LHCN-M2 (cell line): Measurements from ENCODE around the gene IGF2R. TPM values are rescaled to one million over a fixed set of nuclear protein-coding genes. Genes with fewer than 3 reads are reported as not detected.

Source experiments
- DNase-seq: peaks from one replicate; pipeline ENCODE4 v3.0.0-alpha.2; 2012; ENCODE audit warnings: low read depth
- total RNA-seq: library from RNA; depleted of rRNA; stranded (reverse); fragments of >200 nt; gene quantifications from 2 replicates; pipeline ENCODE4 v1.2.3, GENCODE V29; 2014

Gene IGF2R
- total RNA-seq, 1 experiment from 2014 or later = 50.5 TPM

DNA sequence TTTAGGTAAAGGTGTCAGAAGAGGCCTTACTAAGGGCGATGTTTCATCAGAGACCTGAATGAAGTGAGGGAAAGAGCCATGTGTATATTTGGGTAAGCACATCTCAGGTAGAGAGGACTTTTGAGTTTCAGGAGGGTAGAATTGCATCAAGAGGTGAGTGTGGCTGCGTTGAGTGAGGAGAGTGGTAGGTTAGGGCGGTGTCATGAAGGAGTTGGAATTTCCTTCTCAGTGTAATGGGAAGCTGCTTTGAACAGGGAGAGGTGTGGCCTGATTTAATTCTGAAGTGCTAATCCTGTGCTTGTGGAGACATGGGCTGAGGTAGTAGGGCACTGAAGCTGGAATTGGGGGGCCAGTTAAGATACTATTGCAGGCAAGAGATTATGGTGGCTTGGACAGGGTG lies 53.9 kb downstream of the IGF2R start:
- no peak for DNase-seq

DNA sequence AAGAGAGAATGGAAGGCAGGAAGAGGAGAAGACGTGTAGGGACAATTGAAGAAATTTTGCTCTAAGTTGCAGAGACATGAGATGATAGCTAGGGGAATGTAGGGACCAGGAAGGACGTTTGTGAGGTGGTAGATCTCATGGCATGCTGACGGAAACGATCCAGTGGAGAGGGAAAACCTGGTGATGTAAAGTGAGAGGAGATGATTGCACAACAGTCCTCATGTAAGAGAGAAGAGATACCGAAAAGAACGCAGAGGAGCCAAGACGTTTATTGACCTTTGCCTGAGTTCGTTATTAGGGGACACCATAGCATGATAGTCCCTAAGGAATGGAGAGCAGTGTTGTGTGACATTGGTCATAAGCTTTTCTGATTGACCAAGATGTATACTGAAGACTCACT lies 55.3 kb downstream of the IGF2R start:
- DNase-seq = no peak

DNA sequence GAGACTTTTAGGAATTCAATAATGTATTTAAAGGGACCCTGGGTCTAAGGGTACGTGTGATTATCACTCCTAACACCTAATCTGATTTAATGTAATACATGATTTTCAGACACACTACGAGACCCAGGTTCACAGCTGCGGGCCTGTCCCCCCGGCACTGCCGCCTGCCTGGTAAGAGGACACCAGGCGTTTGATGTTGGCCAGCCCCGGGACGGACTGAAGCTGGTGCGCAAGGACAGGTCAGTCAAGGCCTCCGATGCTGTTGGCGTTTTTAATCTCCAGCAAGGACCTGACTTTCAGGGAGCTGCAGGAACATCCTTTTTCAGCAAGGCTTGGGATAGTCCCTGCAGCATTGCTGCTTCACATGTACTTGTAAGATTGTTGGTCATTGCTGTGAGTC lies 58.2 kb downstream of the IGF2R start:
- no peak for DNase-seq

DNA sequence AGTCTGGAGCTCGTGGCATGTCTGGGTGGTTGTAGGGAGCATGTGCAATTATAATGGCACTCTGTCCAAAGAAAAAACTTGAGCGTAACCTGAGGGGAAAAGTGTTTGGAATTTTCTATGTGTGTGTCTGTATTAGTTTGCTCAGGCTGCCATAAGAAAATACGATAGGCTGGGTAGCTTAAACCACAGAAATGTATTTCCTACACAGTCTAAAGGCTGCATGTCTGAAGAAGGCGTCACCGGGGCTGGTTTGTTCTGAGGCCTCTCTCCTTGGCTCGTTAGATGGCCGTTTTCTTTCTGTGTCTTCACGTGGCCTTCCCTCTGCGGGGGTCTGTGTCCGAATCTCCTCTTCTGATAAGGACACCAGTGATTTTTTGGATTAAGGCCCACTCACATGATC lies 59.0 kb downstream of the IGF2R start:
- no peak for DNase-seq

DNA sequence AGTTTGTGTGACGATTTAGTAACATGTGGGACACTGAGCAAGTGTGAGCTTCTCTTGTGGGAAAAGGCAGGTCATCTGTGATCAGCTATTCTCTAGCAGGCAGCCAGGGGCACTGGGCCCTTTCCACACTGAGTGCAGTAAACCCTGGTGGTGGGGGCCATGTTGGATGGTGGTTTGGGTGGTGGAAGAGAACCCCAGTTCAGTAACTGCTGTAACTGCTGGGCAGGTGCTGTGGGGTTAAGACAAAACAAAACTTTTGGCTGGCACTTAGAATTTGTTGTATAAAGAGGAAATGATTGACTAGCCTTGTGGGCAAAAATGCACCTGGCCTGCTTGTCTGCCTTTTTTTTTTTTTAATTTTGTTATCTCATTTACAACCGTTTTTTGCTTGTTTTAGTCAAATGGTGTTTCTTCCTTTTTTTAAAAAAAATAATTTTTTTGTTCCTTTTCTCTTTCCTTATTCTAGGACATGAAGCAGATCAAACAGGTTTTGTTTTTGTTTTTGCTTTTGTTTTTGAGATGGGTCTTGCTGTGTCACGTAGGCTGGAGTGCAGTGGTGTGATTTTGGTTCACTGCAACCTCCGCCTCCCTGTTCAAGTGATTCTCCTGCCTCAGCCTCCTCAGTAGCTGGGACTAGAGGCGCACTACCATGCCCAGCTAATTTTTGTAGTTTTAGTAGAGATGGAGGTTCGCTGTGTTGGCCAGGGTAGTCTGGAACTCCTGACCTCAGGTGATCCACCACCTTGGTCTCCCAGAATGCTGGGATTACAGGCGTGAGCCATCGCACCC lies 59.8 kb downstream of the IGF2R start:
- peak; percentile 10 for DNase-seq

DNA sequence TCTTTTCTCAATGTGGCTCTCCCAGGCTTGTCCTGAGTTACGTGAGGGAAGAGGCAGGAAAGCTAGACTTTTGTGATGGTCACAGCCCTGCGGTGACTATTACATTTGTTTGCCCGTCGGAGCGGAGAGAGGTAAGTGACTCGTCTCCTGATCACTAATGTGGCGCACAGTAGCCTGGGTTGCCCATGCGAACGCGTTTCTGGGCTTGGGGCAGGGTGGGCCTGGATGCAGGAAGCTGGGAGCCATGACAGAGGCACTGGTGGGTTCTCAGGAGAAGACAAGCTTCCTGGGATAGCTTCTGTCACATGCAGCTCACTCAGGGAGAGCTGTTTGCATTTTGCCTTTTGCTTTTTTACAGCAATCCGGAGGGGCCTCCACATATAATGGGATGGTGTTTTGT lies 60.6 kb downstream of the IGF2R start:
- no peak for DNase-seq

DNA sequence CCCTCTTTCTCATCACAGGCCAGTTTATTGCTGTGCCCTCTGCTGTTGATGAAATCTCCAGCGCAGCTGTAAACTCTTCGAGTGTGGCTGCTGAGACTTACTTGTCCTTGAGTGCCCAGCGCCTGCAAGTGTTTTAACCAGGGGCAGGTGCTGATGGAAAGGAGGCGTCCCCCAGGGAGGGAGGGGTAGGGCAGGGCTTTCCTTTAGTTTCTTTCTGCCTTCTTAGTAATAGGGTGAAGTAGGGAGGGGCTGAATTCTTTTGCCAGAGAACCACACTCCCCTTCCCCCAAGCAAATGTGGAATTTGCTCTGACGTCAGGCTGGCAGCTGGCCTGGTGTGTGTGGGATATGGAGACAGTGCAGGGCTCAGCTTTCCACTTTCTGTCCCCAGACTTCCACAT lies 61.2 kb downstream of the IGF2R start:
- DNase-seq = peak; percentile 98

DNA sequence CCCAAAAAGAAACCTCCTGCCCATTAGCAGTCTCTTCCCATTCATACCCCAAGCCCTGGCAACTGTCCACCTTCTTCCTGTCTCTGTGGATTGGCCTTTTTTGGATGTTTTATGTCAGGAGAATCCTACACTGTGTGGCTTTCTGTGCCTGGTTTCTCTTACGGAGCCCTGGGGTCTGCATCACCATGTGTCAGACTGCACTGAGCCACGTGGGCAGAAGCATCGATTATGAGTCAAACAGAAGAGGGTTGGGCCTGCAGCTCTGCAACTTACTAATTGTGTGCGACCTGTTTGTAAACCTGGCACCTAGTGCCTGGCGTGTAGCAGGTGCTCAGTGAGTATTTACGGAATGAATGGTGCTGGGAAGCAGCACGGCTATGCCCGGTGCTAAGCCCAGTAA lies 62.6 kb downstream of the IGF2R start:
- DNase-seq = peak; percentile 39

DNA sequence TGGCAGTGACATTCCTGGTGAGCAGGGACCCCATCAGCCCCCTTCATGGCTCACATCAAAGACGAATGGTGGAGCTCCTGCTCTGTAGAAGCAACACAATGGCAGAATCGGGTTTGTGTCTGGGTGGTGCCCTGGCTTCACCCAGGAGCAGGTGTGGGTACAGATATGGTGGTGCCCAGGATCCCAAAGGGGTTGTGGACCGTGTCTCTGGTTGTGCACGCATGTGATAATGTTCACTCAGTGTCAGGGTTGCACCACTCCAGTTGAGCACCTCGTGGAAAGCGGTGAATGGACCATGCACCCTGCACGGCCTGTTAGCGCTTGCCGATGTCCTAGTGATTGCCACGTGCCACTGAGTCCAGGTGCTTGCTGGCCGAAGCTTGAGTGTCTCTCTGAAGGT lies 63.0 kb downstream of the IGF2R start:
- DNase-seq = no peak

DNA sequence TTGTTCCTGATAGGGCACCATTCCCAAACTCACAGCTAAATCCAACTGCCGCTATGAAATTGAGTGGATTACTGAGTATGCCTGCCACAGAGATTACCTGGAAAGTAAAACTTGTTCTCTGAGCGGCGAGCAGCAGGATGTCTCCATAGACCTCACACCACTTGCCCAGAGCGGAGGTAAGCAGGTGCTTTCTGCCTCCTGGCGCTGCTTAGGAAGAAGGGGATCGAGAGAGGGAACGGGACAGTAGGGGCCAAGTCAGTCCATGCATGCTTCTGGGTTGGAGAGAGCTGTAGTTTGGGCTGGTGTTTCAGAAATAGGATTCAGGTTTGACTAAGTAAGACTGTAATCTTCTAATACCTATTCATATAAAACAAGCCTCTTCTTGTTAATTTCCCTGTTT lies 63.7 kb downstream of the IGF2R start:
- no peak for DNase-seq

DNA sequence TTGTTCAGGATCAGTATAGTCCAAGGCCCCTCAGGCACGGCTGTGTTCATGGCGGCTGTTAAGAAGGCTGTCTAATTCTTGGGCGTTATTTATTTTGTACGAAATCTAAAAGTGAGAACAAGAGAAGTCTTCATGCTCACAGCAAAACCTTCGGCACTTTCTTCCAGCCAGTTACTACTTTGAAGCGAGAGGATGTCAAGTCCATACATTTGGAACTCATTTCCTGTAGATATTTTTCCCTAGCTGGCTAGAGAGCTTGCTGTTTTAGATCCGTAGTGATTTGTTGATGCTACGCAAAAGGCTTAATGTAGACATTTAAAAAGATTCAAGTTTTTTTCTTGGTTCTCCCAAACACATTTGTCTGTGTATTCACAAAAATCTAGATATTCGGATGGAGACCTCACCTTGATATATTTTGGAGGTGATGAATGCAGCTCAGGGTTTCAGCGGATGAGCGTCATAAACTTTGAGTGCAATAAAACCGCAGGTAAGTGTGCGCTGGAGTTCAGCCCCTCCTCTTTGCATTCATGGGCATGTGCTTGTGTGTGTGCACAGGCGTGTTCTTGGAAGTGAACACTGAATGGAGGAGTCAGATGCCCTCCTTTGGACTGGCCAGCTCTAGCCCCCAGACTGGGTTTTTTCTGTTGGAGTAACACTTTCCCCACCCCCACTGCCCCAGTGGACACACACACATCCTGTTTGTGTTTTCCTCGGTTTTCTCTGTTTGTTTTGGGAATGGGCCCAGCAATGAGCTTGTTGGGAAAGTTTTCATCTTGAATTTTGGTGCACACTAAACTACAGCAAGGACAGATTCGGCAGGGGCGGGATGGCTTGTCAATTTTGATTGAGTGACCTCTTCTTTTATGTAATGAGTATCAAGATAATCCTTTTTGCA lies 65.4 kb downstream of the IGF2R start:
- no peak for DNase-seq

DNA sequence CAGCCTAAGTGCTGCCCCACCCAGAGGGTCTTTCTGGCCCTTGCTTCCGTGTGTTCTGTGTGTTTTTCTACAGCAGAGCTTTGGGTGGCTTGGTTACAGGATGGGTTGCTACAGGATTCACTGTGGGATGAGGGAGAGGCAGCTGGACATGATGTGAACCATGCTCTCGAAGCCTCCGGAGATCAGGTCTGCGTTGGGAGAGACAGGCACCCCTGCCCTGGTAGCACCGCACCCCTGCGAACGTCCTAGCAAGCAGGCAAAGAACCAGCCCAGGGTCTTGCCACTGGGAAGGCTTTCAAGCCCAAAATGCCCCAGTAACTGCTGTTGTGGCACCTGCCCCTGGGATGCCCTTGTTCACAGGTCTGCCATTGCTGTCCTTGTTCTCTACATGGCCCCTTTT lies 66.4 kb downstream of the IGF2R start:
- DNase-seq = no peak

DNA sequence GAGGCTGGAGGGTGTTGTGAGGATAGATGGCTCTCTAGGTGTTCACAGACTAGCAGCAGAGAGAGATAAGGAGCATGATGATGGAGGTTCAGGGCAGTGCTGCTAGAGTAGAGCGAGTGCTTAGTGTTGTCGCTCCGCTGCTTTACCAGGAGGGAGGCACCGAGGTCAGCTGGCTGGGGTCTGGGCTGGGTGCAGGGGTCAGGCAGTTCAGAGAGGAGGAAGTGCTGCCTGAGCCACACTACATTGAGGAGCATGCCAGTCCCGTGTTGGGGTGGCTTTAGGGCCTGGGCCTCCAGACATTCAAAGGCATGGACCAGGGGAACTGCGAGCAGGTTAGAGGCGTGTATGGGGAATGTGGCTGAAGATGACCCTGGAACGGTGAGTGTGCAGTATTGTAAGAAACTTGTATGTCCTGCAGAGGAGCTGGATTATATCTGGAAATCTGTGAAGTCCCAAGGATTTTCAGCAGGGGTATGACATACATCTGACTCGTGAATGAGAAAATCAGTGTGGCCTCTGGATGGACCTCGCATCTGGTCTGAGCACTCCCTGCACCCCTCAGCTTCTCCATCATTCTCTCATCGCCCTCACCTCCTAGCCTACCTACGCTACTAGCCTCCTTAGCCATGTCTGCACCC lies 66.9 kb downstream of the IGF2R start:
- DNase-seq = no peak

DNA sequence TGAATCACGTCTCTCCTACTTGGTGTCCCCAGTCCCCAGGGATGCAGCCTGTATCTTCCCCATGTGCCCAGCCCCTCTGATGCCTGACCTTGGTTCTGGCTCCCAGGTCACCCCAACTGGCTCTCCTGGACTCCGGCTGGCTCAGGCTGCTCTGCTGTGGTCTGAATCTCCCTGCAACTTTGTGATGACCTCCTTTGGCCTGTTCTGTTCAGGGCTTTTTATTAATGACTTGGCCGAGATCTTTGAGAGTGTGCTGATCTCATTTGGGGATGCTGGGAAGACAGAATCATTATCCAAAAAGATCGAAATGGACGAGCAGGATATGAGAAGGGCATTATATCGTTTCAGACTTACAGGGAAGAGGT lies 67.4 kb downstream of the IGF2R start:
- no peak for DNase-seq

DNA sequence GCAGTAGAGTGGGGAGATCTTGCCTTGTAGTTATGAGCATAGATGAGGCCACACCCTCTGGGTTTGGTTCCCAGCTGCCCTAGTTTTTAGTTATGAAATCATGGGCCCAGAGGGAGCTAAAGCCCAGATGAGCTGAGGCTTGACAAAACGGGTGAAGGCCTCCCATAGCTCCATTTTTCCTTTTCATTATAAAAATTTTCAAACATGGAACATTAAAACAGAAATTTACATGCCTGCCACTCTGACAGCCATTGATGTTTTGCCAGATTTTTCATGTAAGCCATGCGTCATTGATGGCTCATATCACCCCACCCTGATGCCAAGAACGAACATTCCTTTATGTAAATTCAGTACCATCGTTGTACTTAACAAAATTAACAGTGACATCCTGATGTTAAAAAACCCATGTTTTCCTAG lies 67.9 kb downstream of the IGF2R start:
- DNase-seq = peak; percentile 82

DNA sequence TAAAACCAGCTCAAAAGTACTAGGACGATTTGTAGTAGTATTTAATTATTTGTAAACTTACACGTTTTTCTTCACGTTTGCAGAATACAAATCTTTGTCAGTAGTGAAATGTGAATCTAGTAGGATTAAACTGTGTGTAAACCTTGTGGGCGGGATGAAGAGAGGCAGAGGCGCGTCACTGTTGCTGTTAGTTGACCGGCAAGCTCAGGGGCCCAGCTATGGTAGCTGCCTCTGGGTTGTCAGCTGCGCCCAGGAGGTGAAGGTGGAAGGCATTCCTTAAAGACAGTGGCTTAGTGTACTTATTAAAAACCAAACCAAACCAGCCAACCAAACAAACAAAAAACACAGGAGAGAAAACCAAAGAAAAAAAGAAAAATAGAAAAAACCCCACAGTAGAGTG lies 69.6 kb downstream of the IGF2R start:
- no peak for DNase-seq

DNA sequence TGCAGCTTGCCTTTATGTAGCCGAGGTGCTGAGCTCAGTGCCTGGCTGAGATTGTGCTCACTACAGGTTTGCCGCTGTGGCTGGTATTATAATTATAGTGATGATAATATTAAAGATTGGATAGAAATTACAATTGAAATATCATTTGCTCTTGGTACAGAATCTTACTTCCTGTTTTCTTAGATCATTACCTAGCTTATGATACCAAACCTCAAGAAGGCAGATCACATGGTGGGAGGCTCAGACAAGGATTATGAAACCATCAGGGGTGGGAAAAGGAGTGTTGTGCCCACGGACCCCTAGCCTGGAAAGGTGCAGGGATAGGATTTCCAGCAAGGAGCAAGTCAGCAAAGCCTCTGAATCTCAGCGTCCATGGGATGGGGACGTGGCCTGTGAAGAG lies 70.6 kb downstream of the IGF2R start:
- DNase-seq = no peak

DNA sequence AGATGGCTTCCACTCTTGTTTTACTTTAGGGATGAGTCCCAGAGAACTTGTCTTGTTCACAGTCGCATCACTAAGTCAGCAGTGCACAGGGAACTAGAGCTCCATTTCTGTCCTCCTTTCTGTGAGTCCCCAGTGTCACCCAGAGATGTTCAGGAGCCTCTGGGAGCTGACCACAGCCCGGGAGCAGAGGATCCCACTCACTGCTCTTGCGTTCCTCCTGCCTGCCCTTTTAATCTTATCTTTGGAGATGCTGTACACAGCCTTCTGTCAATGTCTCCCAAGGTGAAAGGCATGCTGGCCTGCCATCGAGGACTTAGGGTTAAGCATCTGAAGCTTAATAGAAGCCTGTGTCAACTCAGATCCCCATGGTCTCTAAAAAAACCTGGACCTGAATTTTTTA lies 71.2 kb downstream of the IGF2R start:
- no peak for DNase-seq

DNA sequence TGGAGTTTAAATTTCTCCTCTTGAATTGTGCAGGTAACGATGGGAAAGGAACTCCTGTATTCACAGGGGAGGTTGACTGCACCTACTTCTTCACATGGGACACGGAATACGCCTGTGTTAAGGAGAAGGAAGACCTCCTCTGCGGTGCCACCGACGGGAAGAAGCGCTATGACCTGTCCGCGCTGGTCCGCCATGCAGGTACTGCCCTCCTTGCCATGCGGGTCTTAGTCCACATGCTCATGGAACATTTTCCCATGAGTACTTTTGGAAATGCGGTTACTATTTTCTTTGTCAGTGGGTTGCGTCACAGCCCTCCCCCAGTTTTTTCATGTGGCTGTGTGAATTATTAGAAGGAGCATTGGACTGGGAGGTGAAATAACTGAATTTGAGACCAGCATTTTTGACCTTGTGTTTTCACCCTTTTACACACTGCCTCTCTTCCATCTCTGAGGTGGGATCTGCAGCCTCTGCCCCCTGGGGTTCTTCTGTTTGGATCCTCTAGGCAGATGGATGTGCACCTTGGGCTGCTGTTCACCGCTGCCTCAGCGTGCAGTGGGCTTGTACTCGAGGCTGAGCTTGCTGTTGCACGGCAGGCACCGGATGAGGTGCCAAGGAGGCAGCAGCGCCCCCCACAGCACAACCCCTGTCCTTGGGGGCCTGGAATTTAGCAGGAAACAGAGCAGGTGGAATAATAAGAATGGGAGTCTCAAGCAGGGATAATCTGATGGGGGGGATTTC lies 71.8 kb downstream of the IGF2R start:
- no peak for DNase-seq

DNA sequence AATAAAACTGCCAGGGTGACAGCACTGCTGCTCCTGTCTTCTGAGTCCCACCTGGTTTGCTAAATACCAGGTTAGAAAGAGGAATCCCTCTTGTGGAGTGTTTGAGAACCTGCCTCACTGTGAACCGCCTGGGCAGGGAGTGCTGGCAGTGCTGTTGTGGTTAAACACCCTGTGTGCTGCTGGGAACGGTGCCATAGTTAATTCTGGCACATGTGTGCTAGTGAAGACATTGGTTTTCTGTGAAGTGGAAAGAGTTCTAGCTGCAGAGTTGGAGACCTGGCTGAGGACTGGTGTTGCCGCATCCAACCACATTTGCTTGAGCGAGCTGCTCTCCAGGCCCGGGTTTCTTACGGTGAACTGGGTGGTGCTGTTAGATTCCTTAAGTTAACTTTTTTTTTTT lies 72.7 kb downstream of the IGF2R start:
- peak; percentile 71 for DNase-seq

DNA sequence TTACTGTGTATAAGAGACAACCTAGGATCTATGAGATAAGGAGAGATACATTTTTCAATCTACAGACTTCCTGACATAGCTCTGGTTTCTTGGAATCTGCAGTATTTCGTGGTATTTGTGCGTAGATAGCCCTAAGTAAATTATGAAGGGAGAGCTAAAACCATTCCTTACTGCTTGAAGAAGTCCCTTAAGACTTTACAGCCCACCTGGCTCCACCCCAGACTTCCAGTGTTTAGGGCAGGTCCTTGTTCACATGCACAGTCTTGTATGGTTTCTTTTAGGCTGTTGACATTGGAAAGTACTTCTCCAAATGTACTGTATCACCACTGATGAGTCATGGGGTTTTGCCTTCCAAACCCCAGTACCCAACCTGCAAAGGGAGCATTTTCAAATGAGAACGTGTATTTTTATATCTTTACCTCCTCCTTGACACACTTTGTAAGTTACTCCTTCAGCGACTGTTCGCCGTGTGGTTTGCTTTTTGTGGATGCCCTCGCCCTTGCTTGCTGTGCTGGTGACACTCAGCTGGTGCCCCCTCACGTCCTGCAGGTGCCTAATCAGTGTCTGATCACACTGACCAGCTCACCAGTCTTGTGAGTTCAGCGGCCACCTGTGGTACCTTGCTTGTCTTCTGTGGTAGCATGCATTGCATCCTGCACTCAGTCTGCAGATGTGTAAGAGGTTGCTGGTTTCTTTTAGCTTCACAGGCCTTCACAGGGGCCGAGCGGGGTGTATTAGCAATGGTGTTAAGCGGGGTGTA lies 73.3 kb downstream of the IGF2R start:
- peak; percentile 66 for DNase-seq
